ENCODE data around the gene COPS7A. TPM values are rescaled to one million over a fixed set of nuclear protein-coding genes. Genes with fewer than 3 reads are reported as not detected.

The COPS7A gene
- total RNA-seq, 3 donors from 2014 or later (not counting 1 experiment from before 2014, with no cell fraction given): 23.5 to 29.8 (median 28.9) TPM

GRCh38 chr12:6778574-6779550, 55.0 kb downstream of the COPS7A start:
- intact Hi-C loops (cut with micrococcal nuclease): loop anchor here (1.0 to 2.0 kb wide), 4 partner anchors 26 to 224 kb away; partner anchors contain the start of gene MLF2
- peak overlapping the region; percentile 38 for H3K4me3 ChIP-seq (ENCODE audit: low read length)
- peak overlapping the region; percentile 89 for H3K4me3 Mint-ChIP-seq
- H3K27ac ChIP-seq (ENCODE audit: low read length): peak overlapping the region; percentile 28
- no peaks in the 10 kb centered on the region for H3K36me3 ChIP-seq (ENCODE audit: control insufficient read depth, insufficient read depth, low read length)
- peaks cover 34% of the 10 kb centered on the region for H3K4me1 ChIP-seq (ENCODE audit: control insufficient read depth, insufficient read depth, low read length)
- peak; percentile 79 to 94 for DNase-seq
- peaks cover 45 to 48% of the 10 kb centered on the region in 2 donors for H3K27me3 Mint-ChIP-seq (ENCODE audit: low read depth in 2 of 2)
- WGBS (ENCODE audit: insufficient coverage): 6% methylated on average over 32 of the region's 35 CpGs
- no peaks in the 10 kb centered on the region for H3K9me3 ChIP-seq (ENCODE audit: control insufficient read depth, insufficient read depth, low read length)
- H3K36me3 Mint-ChIP-seq: no peaks in the 10 kb centered on the region
- peaks cover 17% of the 10 kb centered on the region for H3K27me3 ChIP-seq (ENCODE audit: control insufficient read depth, insufficient read depth, low read length)
- peak; percentile 93 to 99 (median 97) for ATAC-seq
- H3K4me1 Mint-ChIP-seq: peaks cover 13 to 21% of the 10 kb centered on the region in 2 donors
- H3K27ac Mint-ChIP-seq: peak overlapping the region; percentile 24 to 67
- no peaks in the 10 kb centered on the region for H3K9me3 Mint-ChIP-seq
- peak; percentile 93 for TF ChIP-seq CTCF (IDR thresholded peaks at IDR 0.05)

GRCh38 chr12:6779708-6780432, 56.0 kb downstream of the COPS7A start:
- Histone ChIP-seq H3K4me1 (ENCODE audit: control insufficient read depth, insufficient read depth, low read length) (peaks cover 24% of the 10 kb centered on the region), H3K27ac (ENCODE audit: low read length) (no peak overlapping the region), H3K4me3 (ENCODE audit: low read length) (no peak overlapping the region), H3K27me3 (ENCODE audit: control insufficient read depth, insufficient read depth, low read length) (peaks cover 8% of the 10 kb centered on the region), H3K9me3 (ENCODE audit: control insufficient read depth, insufficient read depth, low read length) (no peaks in the 10 kb centered on the region), H3K36me3 (ENCODE audit: control insufficient read depth, insufficient read depth, low read length) (no peaks in the 10 kb centered on the region)
- intact Hi-C loops (cut with micrococcal nuclease): loop anchor here (1.0 to 2.0 kb wide), 4 partner anchors 27 to 225 kb away; partner anchors contain the start of gene MLF2
- no peak for ATAC-seq
- H3K27me3 Mint-ChIP-seq (ENCODE audit: low read depth in 2 of 2): peaks cover 36 to 38% of the 10 kb centered on the region in 2 donors
- H3K4me1 Mint-ChIP-seq: peaks cover 13 to 16% of the 10 kb centered on the region in 2 donors
- no peak for TF ChIP-seq CTCF (IDR thresholded peaks at IDR 0.05)
- H3K27ac Mint-ChIP-seq: no peak overlapping the region
- no peaks in the 10 kb centered on the region for H3K36me3 Mint-ChIP-seq
- no peak for DNase-seq
- no peaks in the 10 kb centered on the region for H3K9me3 Mint-ChIP-seq
- WGBS (ENCODE audit: insufficient coverage): 89% methylated on average over 6 of the region's 6 CpGs
- no peak overlapping the region for H3K4me3 Mint-ChIP-seq

- no peak overlapping the region for H3K27ac ChIP-seq (ENCODE audit: low read length)
- H3K27me3 ChIP-seq (ENCODE audit: control insufficient read depth, insufficient read depth, low read length): peaks cover 5% of the 10 kb centered on the region
- no peak overlapping the region for H3K4me3 ChIP-seq (ENCODE audit: low read length)
- no peak for DNase-seq
- H3K36me3 Mint-ChIP-seq: no peaks in the 10 kb centered on the region
- no peak for TF ChIP-seq CTCF (IDR thresholded peaks at IDR 0.05)
- H3K27me3 Mint-ChIP-seq (ENCODE audit: low read depth in 2 of 2): peaks cover 29 to 33% of the 10 kb centered on the region in 2 donors
- H3K36me3 ChIP-seq (ENCODE audit: control insufficient read depth, insufficient read depth, low read length): no peaks in the 10 kb centered on the region
- peaks cover 17% of the 10 kb centered on the region for H3K4me1 ChIP-seq (ENCODE audit: control insufficient read depth, insufficient read depth, low read length)
- H3K9me3 Mint-ChIP-seq: no peaks in the 10 kb centered on the region
- no peak overlapping the region for H3K27ac Mint-ChIP-seq
- no peaks in the 10 kb centered on the region for H3K9me3 ChIP-seq (ENCODE audit: control insufficient read depth, insufficient read depth, low read length)
- 65% methylated on average over 5 of the region's 6 CpGs for WGBS (ENCODE audit: insufficient coverage)
- peaks cover 12 to 13% of the 10 kb centered on the region in 2 donors for H3K4me1 Mint-ChIP-seq
- H3K4me3 Mint-ChIP-seq: no peak overlapping the region
- ATAC-seq: no peak
- intact Hi-C loops (cut with micrococcal nuclease): no loop called here
These were observed 56.7 kb downstream of the COPS7A start for GRCh38 chr12:6780573-6780972.

Other genes with a start within 250 kb of the COPS7A start
- 10 to 100 TPM; 32.8 to 48.3 (median 45.4) TPM for gene MRPL51, start 230.8 kb upstream of the COPS7A start, total RNA-seq
- 10 to 100 TPM; 38.8 to 53.1 (median 44.1) TPM for gene NCAPD2, start 229.9 kb upstream of the COPS7A start, total RNA-seq
- 100 to 1,000 TPM; 606 to 729 (median 642) TPM for gene GAPDH, start 189.5 kb upstream of the COPS7A start, total RNA-seq
- 10 to 100 TPM; 51.5 to 67.7 (median 62.3) TPM for gene IFFO1, start 168.0 kb upstream of the COPS7A start, total RNA-seq
- gene NOP2, start 155.8 kb upstream of the COPS7A start, total RNA-seq: 100 to 1,000 TPM in 1 of 3 donors, 10 to 100 TPM in 2; 85.2 to 105 (median 89.1) TPM
- gene CHD4, start 116.7 kb upstream of the COPS7A start, total RNA-seq: 100 to 1,000 TPM; 568 to 795 (median 658) TPM
- 10 to 100 TPM in 2 of 3 donors, 1 to 10 TPM in 1; 10.0 to 27.8 (median 17.3) TPM for gene LPAR5, start 88.1 kb upstream of the COPS7A start, total RNA-seq
- gene ACRBP, start 76.6 kb upstream of the COPS7A start, total RNA-seq: 10 to 100 TPM in 1 of 3 donors, 1 to 10 TPM in 2; 2.1 to 12.2 (median 4.7) TPM
- gene ING4, start 60.9 kb upstream of the COPS7A start, total RNA-seq: 10 to 100 TPM; 29.9 to 40.9 (median 30.2) TPM
- 100 to 1,000 TPM in 2 of 3 donors, 10 to 100 TPM in 1; 95.1 to 101 (median 100) TPM for gene ZNF384, start 34.7 kb upstream of the COPS7A start, total RNA-seq
- gene PIANP, start 23.2 kb upstream of the COPS7A start, total RNA-seq: not detected
- 100 to 1,000 TPM; 114 to 117 (median 116) TPM for gene MLF2, start 29.1 kb downstream of the COPS7A start, total RNA-seq
- 10 to 100 TPM in 1 of 3 donors, 1 to 10 TPM in 2; 2.3 to 33.2 (median 2.8) TPM for gene PTMS, start 42.3 kb downstream of the COPS7A start, total RNA-seq
- 1 to 10 TPM in 1 of 3 donors, under 1 TPM in 2; 0.36 to 7.6 (median 0.78) TPM for gene LAG3, start 48.5 kb downstream of the COPS7A start, total RNA-seq
- 10 to 100 TPM in 1 of 3 donors, 1 to 10 TPM in 2; 8.5 to 10.1 (median 9.8) TPM for gene CD4, start 65.5 kb downstream of the COPS7A start, total RNA-seq
- 1 to 10 TPM in 1 of 3 donors, under 1 TPM in 2; 0.39 to 2.1 (median 0.68) TPM for gene GPR162, start 97.8 kb downstream of the COPS7A start, total RNA-seq
- 1 to 10 TPM in 1 of 3 donors, under 1 TPM in 1, not detected in 1; 0.72 to 1.8 TPM for gene P3H3, start 104.4 kb downstream of the COPS7A start, total RNA-seq
- gene GNB3, start 116.9 kb downstream of the COPS7A start, total RNA-seq: not detected
- 1 to 10 TPM; 1.4 to 3.3 (median 1.4) TPM for gene CDCA3, start 127.2 kb downstream of the COPS7A start, total RNA-seq
- gene USP5, start 128.1 kb downstream of the COPS7A start, total RNA-seq: 10 to 100 TPM; 48.3 to 67.2 (median 57.2) TPM
- gene TPI1, start 143.5 kb downstream of the COPS7A start, total RNA-seq: 100 to 1,000 TPM; 167 to 196 (median 189) TPM
- 10 to 100 TPM in 1 of 3 donors, 1 to 10 TPM in 2; 8.1 to 19.1 (median 8.4) TPM for gene SPSB2, start 149.3 kb downstream of the COPS7A start, total RNA-seq
- 10 to 100 TPM in 1 of 3 donors, 1 to 10 TPM in 2; 8.1 to 16.8 (median 9.8) TPM for gene LRRC23, start 180.8 kb downstream of the COPS7A start, total RNA-seq
- 10 to 100 TPM; 21.6 to 30.8 (median 23.1) TPM for gene ENO2, start 190.5 kb downstream of the COPS7A start, total RNA-seq
- 10 to 100 TPM; 29.3 to 34.0 (median 31.9) TPM for gene ATN1, start 203.9 kb downstream of the COPS7A start, total RNA-seq
- gene RNU7-1, start 219.8 kb downstream of the COPS7A start, total RNA-seq: not detected
- gene C12orf57, start 220.0 kb downstream of the COPS7A start, total RNA-seq: 100 to 1,000 TPM; 125 to 157 (median 126) TPM
- gene PTPN6, start 227.3 kb downstream of the COPS7A start, total RNA-seq: 100 to 1,000 TPM; 279 to 357 (median 312) TPM
- gene PHB2, start 246.6 kb downstream of the COPS7A start, total RNA-seq: 100 to 1,000 TPM; 123 to 133 (median 127) TPM
- gene EMG1, start 246.9 kb downstream of the COPS7A start, total RNA-seq: 10 to 100 TPM; 22.1 to 30.4 (median 23.3) TPM